Activated gamma-delta T cell treated with Interleukin-2 at 50 U/mL for 16 hours (primary cell): ENCODE data around the gene CD9.
"Not testable (repeated sequence)": the region's sequence is repeated elsewhere in the genome, so short reads cannot be mapped to it uniquely, and the experiment has no call there.

ENCODE experiments used
- DNase-seq: peaks from one replicate; pipeline ENCODE4 v3.0.0-alpha.2; 2020

The CD9 gene

GRCh38 chr12:6199531-6200255, 507 bp upstream of the CD9 start:
- DNase-seq: no peak

GRCh38 chr12:6201213-6201608, 1.0 kb downstream of the CD9 start:
- no peak for DNase-seq

- no peak for DNase-seq
Measured at GRCh38 chr12:6201826-6202225, 1.6 kb downstream of the CD9 start.

GRCh38 chr12:6202304-6202703, 2.1 kb downstream of the CD9 start:
- no peak for DNase-seq

GRCh38 chr12:6202846-6203245, 2.6 kb downstream of the CD9 start:
- DNase-seq: no peak

- no peak for DNase-seq
Measured at GRCh38 chr12:6203601-6204000, 3.4 kb downstream of the CD9 start.

- DNase-seq: no peak
Measured at GRCh38 chr12:6204533-6205143, 4.4 kb downstream of the CD9 start.

GRCh38 chr12:6205144-6205539, 4.9 kb downstream of the CD9 start:
- DNase-seq: no peak

- DNase-seq: no peak
Measured at GRCh38 chr12:6205761-6206160, 5.6 kb downstream of the CD9 start.

- DNase-seq: no peak
Measured at GRCh38 chr12:6206327-6206726, 6.1 kb downstream of the CD9 start.

GRCh38 chr12:6207259-6207925, 7.2 kb downstream of the CD9 start:
- no peak for DNase-seq

GRCh38 chr12:6208130-6208529, 7.9 kb downstream of the CD9 start:
- DNase-seq: no peak

- not testable (repeated sequence) for DNase-seq
Measured at GRCh38 chr12:6209428-6209827, 9.2 kb downstream of the CD9 start.

- no peak for DNase-seq
Measured at GRCh38 chr12:6211421-6211869, 11.2 kb downstream of the CD9 start.

- no peak for DNase-seq
Measured at GRCh38 chr12:6212086-6212485, 11.9 kb downstream of the CD9 start.

GRCh38 chr12:6213969-6214368, 13.8 kb downstream of the CD9 start:
- no peak for DNase-seq

- DNase-seq: no peak
Measured at GRCh38 chr12:6214633-6215032, 14.4 kb downstream of the CD9 start.

- DNase-seq: no peak
Measured at GRCh38 chr12:6215120-6215807, 15.1 kb downstream of the CD9 start.

GRCh38 chr12:6215932-6216494, 15.8 kb downstream of the CD9 start:
- no peak for DNase-seq

GRCh38 chr12:6216581-6216980, 16.4 kb downstream of the CD9 start:
- DNase-seq: no peak

GRCh38 chr12:6218347-6218925, 18.2 kb downstream of the CD9 start:
- DNase-seq: no peak

GRCh38 chr12:6219980-6220379, 19.8 kb downstream of the CD9 start:
- DNase-seq: no peak

GRCh38 chr12:6221146-6221545, 20.9 kb downstream of the CD9 start:
- no peak for DNase-seq
